Ishikawa (cell line): ENCODE results near the gene YIPF2.
A peak's percentile ranks its signal among the peaks of the same experiment; 100 is the strongest.

Experiments used
- CEBPB ChIP-seq: IDR thresholded peaks from 2 replicates; pipeline ENCODE4 v1.6.1; 2012
- CREB1 ChIP-seq: IDR thresholded peaks from 2 replicates; pipeline ENCODE4 v1.6.1; 2012; ENCODE audit warnings: low read depth
- EGR1 ChIP-seq: IDR thresholded peaks from 2 replicates; pipeline ENCODE4 v1.6.1; 2012
- EP300 ChIP-seq: IDR thresholded peaks from 2 replicates; pipeline ENCODE4 v1.6.1; 2012; ENCODE audit warnings: borderline replicate concordance
- FOXM1 ChIP-seq: IDR thresholded peaks from 2 replicates; pipeline ENCODE4 v1.6.1; 2012; ENCODE audit warnings: low read depth, borderline replicate concordance
- NFIC ChIP-seq: IDR thresholded peaks from 2 replicates; pipeline ENCODE4 v1.6.1; 2012
- RAD21 ChIP-seq: IDR thresholded peaks from 2 replicates; pipeline ENCODE4 v1.6.1; 2012; ENCODE audit warnings: low read depth
- TAF1 ChIP-seq: IDR thresholded peaks from 2 replicates; pipeline ENCODE4 v1.6.1; 2012; ENCODE audit warnings: low read depth, mild to moderate bottlenecking
- TCF12 ChIP-seq: IDR thresholded peaks from 2 replicates; pipeline ENCODE4 v1.6.1; 2012; ENCODE audit warnings: low read depth
- TEAD4 ChIP-seq: IDR thresholded peaks from 2 replicates; pipeline ENCODE4 v1.6.1; 2012
- YY1 ChIP-seq: IDR thresholded peaks from 2 replicates; pipeline ENCODE4 v1.6.1; 2012; ENCODE audit warnings: low read depth
- ZBTB7A ChIP-seq: IDR thresholded peaks from 2 replicates; pipeline ENCODE4 v1.6.1; 2012; ENCODE audit warnings: low read depth
- TF ChIP-seq, protein P1 (sequence below): IDR thresholded peaks from 2 replicates; pipeline ENCODE4 v1.6.1; 2012
- TF ChIP-seq, protein P2 (sequence below): IDR thresholded peaks from 2 replicates; pipeline ENCODE4 v1.6.1; 2012
- TF ChIP-seq, protein P3 (sequence below): IDR thresholded peaks from 2 replicates; pipeline ENCODE4 v1.6.1; 2012; ENCODE audit warnings: low read depth, mild to moderate bottlenecking

The YIPF2 gene

DNA sequence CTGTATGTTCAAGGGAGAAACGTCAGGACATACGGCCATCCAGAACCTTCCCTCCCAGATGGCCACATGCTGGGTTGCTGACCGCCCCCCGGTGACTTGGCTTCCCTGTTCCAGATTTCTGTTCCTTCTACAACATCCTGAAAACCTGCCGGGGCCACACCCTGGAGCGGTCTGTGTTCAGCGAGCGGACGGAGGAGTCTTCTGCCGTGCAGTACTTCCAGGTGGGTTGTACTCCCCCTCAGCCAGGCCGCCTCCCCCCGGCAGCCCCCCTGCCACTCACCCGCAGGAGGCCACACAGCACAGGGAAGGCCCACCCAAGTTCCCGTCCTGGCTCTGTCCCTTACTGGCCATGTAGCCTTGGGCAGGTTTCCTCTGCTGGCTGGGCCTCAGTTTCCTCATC lies 20.5 kb downstream of the YIPF2 start:
- TF ChIP-seq CREB1: no peak
- TF ChIP-seq RAD21: no peak

DNA sequence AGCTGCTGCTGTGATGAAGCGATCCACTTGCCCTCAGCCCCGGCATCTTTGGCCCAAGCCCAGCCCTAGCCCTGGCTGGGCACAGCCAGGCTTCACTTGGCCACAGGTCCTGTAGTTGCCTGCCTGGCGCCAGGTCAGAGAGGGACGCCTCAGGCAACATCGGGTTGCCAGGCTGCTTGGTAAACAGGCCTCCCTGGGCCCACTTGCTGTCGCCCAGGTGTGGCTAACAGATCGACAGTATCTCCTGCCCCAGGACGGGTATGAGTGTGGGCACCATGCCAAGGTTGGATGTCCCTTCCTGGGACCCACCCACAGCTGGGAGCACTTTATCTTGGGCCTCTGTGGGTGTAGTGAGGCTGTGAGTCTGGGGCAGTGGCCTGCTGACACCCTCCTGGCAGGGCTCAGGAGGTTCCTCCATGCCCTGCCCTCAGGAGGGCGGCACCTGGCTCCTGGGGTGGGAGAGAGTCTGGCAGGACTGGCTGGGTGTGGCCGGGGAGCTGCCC lies 29.2 kb downstream of the YIPF2 start:
- TF ChIP-seq TEAD4 (0 out of 2 replicates have a peak, but pooled peaks have one; percentile 22), EP300 (peak; percentile 49; the same call in 1 of the 2 replicates), NFIC (peak; percentile 81), TCF12 (peak; percentile 66), FOXM1 (no peak), YY1 (0 out of 2 replicates have a peak, but pooled peaks have one; percentile 11), TAF1 (0 out of 2 replicates have a peak, but pooled peaks have one; percentile 35), ZBTB7A (no peak)
- TF ChIP-seq, protein P1, sequence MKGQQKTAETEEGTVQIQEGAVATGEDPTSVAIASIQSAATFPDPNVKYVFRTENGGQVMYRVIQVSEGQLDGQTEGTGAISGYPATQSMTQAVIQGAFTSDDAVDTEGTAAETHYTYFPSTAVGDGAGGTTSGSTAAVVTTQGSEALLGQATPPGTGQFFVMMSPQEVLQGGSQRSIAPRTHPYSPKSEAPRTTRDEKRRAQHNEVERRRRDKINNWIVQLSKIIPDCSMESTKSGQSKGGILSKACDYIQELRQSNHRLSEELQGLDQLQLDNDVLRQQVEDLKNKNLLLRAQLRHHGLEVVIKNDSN: 0 out of 2 replicates have a peak, but pooled peaks have one; percentile 1
- TF ChIP-seq, protein P2, sequence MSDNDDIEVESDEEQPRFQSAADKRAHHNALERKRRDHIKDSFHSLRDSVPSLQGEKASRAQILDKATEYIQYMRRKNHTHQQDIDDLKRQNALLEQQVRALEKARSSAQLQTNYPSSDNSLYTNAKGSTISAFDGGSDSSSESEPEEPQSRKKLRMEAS: peak; percentile 52

DNA sequence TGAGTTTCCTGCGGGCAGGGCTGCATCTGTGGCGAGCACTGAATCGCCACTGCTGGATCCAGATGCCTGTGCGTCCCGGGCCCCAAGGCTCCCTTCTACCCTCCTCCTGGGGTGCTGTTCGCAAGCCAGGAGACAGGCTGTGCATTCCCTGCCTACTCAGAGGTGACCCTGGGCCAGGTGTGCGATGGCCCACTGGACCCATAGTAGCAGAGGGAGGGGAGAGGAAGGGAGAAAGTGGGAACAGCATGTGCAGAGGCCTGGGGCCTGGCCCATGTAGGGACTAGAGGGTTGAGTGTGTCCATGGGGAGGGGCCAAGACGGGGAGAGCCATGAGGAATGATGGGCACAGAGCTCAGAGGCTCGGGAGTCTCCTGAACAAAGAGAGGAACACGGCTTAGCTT lies 29.8 kb downstream of the YIPF2 start:
- TF ChIP-seq EP300 (0 out of 2 replicates have a peak, but pooled peaks have one; percentile 2), EGR1 (no peak), YY1 (no peak), TCF12 (no peak), CEBPB (no peak), CREB1 (no peak)
- TF ChIP-seq, protein P3, sequence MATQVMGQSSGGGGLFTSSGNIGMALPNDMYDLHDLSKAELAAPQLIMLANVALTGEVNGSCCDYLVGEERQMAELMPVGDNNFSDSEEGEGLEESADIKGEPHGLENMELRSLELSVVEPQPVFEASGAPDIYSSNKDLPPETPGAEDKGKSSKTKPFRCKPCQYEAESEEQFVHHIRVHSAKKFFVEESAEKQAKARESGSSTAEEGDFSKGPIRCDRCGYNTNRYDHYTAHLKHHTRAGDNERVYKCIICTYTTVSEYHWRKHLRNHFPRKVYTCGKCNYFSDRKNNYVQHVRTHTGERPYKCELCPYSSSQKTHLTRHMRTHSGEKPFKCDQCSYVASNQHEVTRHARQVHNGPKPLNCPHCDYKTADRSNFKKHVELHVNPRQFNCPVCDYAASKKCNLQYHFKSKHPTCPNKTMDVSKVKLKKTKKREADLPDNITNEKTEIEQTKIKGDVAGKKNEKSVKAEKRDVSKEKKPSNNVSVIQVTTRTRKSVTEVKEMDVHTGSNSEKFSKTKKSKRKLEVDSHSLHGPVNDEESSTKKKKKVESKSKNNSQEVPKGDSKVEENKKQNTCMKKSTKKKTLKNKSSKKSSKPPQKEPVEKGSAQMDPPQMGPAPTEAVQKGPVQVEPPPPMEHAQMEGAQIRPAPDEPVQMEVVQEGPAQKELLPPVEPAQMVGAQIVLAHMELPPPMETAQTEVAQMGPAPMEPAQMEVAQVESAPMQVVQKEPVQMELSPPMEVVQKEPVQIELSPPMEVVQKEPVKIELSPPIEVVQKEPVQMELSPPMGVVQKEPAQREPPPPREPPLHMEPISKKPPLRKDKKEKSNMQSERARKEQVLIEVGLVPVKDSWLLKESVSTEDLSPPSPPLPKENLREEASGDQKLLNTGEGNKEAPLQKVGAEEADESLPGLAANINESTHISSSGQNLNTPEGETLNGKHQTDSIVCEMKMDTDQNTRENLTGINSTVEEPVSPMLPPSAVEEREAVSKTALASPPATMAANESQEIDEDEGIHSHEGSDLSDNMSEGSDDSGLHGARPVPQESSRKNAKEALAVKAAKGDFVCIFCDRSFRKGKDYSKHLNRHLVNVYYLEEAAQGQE: no peak
- TF ChIP-seq, protein P2: no peak

DNA sequence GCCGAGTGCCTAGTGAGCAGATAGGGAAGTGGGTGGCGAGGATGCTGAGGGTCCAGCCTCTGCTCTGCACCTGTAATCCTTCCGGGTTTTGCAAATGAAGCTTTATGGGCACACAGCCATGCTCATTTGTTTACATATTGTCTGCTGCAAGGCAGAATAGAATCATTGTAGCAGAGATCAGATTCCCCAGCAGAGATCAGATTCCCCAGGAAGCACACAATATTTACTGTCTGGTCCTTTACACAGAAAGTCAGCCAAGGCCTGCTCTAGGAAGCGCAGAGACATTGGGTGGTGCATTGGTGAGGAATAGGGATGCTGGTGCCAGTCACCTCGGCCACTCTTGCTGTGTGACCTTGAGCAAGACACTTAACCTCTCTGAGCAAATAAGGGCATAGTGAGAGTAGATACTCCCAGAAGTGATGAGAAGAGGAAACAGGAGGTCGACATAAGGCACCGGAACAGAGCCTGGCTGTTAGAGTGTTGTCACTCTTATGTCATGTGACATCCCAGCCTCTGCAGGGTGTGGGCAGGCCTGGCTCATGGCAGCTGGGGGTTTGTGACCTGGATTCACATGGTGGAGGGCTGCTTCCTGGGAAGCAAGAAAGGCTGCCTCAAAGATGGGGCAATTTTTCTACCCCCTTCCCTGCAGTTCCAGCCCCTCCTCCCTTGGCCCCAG lies 31.4 kb downstream of the YIPF2 start:
- TF ChIP-seq, protein P1: peak; percentile 38
- TF ChIP-seq TAF1: no peak

DNA sequence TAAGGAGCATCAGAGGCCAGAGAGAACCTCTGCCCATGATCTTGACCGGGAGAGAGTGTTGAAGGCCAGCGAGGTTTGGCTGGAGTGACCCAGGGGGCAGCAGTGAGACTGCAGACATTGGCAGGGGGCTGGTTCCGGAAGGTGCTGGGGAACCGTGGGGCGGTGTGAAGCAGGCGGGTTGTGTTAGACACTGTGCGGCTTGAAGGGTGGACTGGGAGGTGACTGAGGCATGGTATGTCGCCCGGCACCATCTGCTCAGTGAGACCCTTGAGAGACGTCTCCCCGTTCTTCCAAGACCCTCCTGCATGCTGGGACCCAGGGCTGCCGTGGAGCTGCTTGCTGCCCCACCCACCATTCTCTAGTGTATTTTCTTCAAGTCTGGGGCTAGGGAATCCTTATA lies 32.5 kb downstream of the YIPF2 start:
- TF ChIP-seq ZBTB7A (peak; percentile 58; the same call in 1 of the 2 replicates), TEAD4 (no peak), NFIC (no peak), TAF1 (no peak)

DNA sequence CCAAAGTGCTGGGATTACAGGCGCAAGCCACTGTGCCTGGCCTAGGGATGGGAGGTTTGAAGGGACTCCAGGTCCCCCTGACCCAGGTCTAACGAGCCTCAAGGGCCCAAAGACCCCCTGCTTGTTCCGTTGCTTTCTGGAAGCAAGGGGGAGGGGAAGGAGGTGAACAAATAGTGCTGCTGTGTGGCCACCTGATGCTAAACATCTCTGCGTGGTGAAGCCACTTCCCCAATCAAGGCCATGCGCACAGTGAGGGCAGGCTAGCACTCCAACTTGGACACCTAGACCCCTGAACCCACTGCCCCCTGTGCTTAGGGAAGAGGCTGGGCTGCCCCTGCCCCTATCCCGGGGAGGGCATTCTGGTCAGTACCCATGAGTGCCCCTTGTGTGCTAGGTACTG lies 33.1 kb downstream of the YIPF2 start:
- no peak for TF ChIP-seq TEAD4
- TF ChIP-seq EP300: no peak
- TF ChIP-seq TCF12: no peak

DNA sequence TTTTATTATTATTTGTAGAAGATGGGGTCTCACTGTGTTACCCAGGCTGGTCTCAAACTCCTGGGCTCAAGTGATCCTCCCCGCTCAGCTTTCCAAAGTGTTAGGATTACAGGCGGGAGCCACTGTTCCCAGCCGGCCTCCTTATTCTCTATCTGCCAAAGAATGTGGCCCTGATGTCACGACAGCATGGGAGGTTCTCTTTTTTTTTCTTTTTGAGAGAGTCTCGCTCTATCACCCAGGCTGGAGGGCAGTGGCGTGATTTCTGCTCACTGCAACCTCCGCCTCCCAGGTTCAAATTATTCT lies 33.6 kb downstream of the YIPF2 start:
- no peak for TF ChIP-seq NFIC
- TF ChIP-seq CEBPB: no peak
- no peak for TF ChIP-seq EGR1
- TF ChIP-seq FOXM1: no peak
- TF ChIP-seq, protein P1: no peak
- TF ChIP-seq CREB1: no peak
- TF ChIP-seq, protein P3: no peak
